NCI-H2227 treated with DMSO at 0.1 percent for 48 hours (cell line): ENCODE results near the gene TTC4.

ENCODE experiments used
- DNase-seq: peaks from one replicate; lab custom pipeline; 2025; lab: John Stamatoyannopoulos, UW

TTC4 gene

DNA sequence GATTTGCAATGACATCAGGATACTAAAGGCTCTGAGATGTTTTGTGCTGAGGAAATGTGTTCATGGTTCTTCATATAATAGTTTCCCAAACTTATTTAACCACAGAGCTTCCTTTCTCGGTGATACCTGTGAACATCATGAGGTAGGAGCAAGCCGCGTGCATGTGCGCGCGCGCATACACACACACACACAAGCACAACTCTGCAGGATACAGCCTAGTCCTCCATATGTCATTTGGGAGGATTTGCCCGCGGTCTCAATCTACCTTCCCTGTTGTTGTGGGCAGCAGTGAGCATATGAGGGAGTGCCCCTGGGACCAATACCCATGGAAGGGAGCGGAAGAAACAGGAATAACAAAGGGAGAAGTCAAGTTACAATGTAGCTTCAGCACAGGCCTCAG, 12.2 kb upstream of the TTC4 start:
- DNase-seq = no peak

GRCh38 chr1:54705153-54705552, 10.5 kb upstream of the TTC4 start:
- DNase-seq = no peak

DNA sequence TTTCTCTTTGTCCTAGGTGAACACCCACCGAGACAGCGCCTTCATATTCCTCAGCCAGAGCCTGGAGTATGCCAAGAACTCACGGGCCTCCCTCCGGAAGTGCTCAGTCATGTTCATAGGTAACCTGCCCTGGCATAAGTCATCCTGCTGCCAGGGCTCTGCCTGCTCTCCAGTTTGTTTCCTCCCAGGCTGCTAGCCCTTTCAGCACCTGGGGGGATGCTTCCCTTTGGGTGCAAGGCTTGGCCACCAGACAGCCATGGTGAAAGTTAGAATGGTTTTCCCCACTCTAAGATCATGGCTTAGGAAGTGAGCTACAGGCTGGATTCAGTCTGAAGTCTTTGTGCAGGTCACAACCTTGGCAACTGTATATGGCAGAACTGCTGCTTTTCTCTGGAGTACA, 9.2 kb upstream of the TTC4 start:
- no peak for DNase-seq

DNA sequence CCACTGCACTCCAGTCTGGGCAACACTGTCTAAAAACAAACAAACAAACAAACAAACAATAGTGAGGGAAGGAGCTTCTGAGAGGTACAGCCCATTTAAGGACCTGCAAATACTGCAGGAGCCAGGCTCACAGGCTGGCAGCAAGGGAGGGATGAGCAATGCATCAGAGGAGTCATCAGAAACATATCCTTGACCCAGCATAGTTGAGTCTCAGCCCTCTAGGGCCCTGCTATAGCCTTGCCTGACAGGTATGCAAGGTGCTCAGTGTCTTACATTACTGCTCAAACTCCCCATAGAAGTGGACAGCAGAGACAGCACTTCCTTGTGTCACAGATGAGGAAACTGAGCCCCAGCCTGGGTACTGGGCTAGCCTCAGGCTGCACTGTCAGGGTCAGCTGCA, 7.3 kb upstream of the TTC4 start:
- no peak for DNase-seq

- no peak for DNase-seq
These were observed 5.9 kb upstream of the TTC4 start for GRCh38 chr1:54709547-54710292.

- DNase-seq = no peak
These were observed 5.2 kb upstream of the TTC4 start for GRCh38 chr1:54710434-54710833.

DNA sequence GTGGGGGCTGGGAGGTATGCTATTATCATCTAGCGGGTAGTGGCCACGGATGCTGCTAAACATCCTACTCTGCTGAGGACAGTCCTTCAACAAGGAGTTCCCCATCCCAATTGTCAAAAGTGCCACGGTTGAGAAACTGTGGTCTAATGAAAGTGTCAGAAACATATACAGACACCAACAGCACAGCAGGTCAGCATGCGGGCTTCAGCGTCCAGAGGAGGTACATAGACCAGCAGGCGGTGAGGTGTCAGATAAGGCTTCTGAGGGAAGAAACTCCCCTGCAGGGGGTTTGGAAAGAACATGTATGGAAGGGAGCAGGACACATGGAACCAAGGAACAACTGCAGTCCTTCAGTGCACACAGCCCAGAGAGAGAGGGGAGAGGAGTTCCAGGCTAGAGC, 4.8 kb upstream of the TTC4 start:
- no peak for DNase-seq

- DNase-seq = no peak
These were observed 4.1 kb upstream of the TTC4 start for GRCh38 chr1:54711536-54711935.

GRCh38 chr1:54714881-54715492, 674 bp upstream of the TTC4 start:
- no peak for DNase-seq

GRCh38 chr1:54716299-54717047, 812 bp downstream of the TTC4 start:
- no peak for DNase-seq

DNA sequence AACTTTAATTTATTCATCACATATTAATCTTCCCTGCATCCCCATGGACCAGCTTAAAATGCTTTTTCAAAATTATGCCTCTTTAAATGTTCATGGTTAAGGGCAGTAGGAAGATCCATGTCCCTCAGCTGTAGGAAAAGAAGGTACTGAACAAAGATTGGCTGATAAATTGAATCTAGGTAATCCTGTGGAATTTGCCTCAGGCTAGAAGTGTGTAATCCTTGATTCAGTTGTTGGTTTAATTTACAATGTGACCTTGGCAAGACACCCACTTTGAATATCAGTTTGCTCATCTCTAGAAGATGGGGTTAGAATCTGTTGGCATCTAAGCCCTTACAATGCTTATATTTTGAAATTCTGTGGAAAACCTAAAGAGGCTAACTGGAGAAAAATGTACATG, 6.1 kb downstream of the TTC4 start:
- DNase-seq = no peak

GRCh38 chr1:54723985-54724384, 8.3 kb downstream of the TTC4 start:
- DNase-seq = no peak

GRCh38 chr1:54724771-54725170, 9.1 kb downstream of the TTC4 start:
- DNase-seq = no peak

- no peak for DNase-seq
These were observed 12.4 kb downstream of the TTC4 start for GRCh38 chr1:54728027-54728426.

DNA sequence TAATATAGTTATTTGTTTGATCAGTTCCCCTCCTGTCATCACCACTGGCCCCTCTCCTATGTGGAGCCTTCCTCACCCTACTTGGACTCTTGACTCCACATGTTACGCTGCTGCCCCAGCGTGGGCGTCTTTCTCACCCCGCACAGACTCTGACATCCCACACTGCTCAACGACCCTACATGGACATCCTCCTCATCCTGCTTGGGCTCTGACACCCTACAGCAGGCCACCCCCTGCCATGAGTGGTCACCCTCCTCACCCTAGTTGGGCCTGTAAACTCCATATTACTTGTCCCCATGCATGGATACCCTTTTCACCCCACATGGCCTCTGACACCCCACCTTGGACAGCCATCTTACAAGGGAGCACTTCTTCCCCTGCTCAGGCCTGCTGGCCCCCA, 21.0 kb downstream of the TTC4 start:
- DNase-seq = no peak

GRCh38 chr1:54738244-54738643, 22.6 kb downstream of the TTC4 start:
- no peak for DNase-seq

DNA sequence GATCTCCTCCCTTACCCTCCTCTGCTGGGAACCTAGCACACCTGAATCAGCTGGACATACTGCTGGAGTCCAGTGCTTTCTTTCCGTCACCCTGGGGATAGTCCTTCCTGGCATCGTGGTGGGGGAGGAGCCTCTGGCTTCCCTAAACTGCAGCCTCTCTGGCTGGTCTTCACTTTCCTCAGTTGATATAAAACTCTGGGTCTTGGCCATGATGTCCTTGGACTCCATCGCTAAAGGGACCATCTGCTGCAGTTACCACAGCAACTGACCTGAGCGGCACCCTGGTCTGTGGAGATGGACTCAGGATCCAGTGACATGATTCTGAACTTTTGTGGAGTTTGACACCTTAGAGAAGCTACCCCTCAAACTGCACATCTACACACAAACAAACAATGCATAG, 25.9 kb downstream of the TTC4 start:
- no peak for DNase-seq

DNA sequence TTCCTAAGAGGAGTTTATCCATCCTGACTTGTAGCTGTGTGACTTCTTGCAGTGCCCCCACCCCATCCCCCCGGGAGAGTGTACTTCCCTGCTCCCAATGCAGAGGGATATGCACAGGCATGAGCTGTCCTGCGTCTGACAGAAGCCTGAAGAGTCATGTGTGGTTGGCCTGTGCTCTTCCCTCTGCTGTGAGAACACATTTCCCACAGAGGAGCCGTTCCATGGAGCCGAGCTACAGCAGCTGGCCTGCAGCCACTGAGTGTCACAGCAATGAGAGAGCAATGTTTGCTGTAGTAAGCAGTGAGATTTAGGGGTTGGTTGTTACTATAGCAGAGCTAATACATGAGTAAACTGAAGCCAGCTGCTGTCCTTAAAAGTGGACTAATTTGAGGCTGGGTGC, 26.6 kb downstream of the TTC4 start:
- DNase-seq = no peak

DNA sequence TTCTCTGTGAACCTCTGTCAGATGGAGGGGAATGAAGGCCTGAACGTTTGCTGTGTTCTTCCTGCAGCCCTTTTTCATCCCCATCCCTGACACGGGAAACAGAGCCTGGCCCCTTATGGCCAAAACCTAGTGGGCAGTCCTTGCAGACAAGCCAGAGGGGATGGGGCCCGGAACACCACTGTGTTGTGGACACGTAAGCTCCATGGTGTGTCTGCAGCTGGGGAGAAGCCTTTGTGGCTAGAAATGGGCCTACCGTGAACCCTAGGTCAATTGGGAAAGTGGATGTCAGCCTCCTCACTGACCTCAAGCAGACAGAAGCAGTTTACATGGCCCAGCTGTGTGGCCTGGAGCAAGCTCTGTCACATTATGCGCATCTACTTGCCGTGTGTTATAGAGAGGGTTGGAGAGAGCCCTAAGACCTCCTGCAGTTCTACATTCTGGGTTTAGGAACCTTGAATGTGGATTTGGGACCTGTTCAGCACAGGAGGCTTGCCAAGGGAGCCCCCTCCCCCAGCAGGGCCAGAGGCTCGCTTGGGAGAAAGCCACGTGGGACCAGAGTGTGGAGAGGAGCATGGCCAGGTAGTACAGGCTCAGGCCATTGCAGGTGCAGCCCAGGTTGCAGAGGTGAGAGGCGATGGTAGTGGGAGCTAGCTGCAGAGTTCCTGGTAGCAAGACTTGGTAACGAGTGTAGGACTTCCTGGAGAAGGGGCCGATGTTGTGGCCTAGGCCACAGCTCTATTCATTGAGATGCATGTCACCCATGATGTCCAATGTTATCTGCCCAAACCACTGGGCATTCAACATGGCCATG, 28.0 kb downstream of the TTC4 start:
- no peak for DNase-seq

GRCh38 chr1:54744696-54745095, 29.0 kb downstream of the TTC4 start:
- no peak for DNase-seq

DNA sequence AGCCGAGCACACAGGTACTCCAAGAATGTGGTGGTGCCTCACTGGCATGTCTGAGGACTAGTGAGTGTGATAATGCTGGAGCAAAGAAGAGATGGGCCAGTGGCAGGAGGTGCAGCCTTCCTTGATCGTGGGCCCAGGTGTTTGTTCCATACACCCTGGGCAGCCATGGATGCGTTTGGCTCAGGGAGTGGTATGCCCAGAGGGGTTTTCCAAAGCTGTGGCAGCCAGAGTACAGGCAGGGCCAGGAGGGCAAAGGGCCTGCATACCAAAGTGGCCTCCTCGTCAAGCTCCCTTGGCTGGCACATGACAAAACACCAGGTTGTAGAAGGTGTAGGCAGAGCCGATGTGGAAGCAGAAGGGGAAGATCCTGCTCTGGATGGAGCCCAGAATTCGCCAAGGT, 29.6 kb downstream of the TTC4 start:
- no peak for DNase-seq

DNA sequence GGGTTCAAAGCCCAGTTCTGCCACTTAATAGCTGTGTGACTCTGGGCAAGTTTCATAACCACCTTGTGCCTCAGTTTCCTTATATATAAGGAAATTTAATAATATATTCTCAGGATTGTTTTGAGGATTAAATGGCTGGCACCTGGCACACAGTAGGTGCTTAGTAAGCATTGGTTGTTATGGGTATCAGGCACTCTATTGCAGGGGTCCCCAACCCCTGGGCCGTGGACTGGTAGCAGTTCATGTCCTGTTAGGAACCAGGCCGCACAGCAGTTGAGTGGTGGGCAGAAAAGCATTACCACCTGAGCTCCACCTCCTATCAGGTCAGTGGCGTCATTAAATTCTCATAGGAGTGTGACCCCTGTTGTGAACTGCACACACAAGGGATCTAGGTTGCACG, 30.2 kb downstream of the TTC4 start:
- DNase-seq = no peak
